Caco-2 (cell line): ENCODE data around the gene HOXB4. TPM values are rescaled to one million over a fixed set of nuclear protein-coding genes. Genes with fewer than 3 reads are reported as not detected.

Source experiments
- BruUV-seq: library from RNA; stranded (reverse); fragments of 400-500 nt; replicated peaks from 2 replicates; lab custom pipeline; 2021; lab: Mats Ljungman, UMichigan
- CTCF ChIA-PET: fragments of 300-600 bp; sonication (Branson Sonifier 250); formaldehyde crosslinking; loops from one replicate; lab custom pipeline; 2022; ENCODE audit warnings: antibody characterized with exemption; lab: Charles Lee
- POLR2A ChIA-PET: fragments of 300-600 bp; sonication (Branson Sonifier 250); formaldehyde crosslinking; loops from one replicate; lab custom pipeline; 2022; ENCODE audit warnings: antibody characterized with exemption; lab: Charles Lee
- DNase-seq, 2 experiments: peaks; one replicate each; pipeline versions ENCODE4 v3.0.0 to v3.0.0-alpha.2; 2020 to 2022
- H3K27me3 ChIP-seq: replicated peaks from 2 replicates; pipeline ENCODE4 v1.6.0; 2011; ENCODE audit warnings: low read length; ENCODE audit not compliant: control insufficient read depth, insufficient read depth
- H3K36me3 ChIP-seq: 2 replicates; pipeline ENCODE4 v1.5.1; 2011; ENCODE audit warnings: low read length; ENCODE audit not compliant: control insufficient read depth, insufficient read depth
- H3K4me1 ChIP-seq: fragments of 250-450 bp; sonication (Bioruptor Pico); 2 replicates; pipeline ENCODE4 v1.5.1; 2020; ENCODE audit warnings: mild to moderate bottlenecking
- H3K4me3 ChIP-seq: 2 replicates; pipeline ENCODE4 v1.5.1; 2011; ENCODE audit warnings: low read depth, mild to moderate bottlenecking, control low read depth, low read length
- H3K9me3 ChIP-seq: fragments of 250-450 bp; sonication (Bioruptor Pico); 2 replicates; pipeline ENCODE4 v1.5.1; 2020; ENCODE audit warnings: mild to moderate bottlenecking, moderate library complexity
- H3K27ac Mint-ChIP-seq: one replicate; pipeline ENCODE4 v1.8.0; 2022; ENCODE audit warnings: mixed read lengths; ENCODE audit not compliant: unreplicated experiment
- H3K27me3 Mint-ChIP-seq: one replicate; pipeline ENCODE4 v1.8.0; 2022; ENCODE audit warnings: mixed read lengths; ENCODE audit not compliant: insufficient read depth, unreplicated experiment
- H3K36me3 Mint-ChIP-seq: one replicate; pipeline ENCODE4 v1.8.0; 2022; ENCODE audit warnings: mild to moderate bottlenecking, mixed read lengths; ENCODE audit not compliant: insufficient read depth, unreplicated experiment
- H3K4me1 Mint-ChIP-seq: one replicate; pipeline ENCODE4 v1.8.0; 2022; ENCODE audit warnings: low read depth, mixed read lengths; ENCODE audit not compliant: unreplicated experiment
- H3K4me3 Mint-ChIP-seq: one replicate; pipeline ENCODE4 v1.8.0; 2022; ENCODE audit warnings: mild to moderate bottlenecking, moderate library complexity, mixed read lengths; ENCODE audit not compliant: unreplicated experiment
- H3K9me3 Mint-ChIP-seq: one replicate; pipeline ENCODE4 v1.8.0; 2022; ENCODE audit warnings: mixed read lengths; ENCODE audit not compliant: unreplicated experiment
- CTCF ChIP-seq, 2 experiments: fragments of 200-600 bp in 1 of 2; IDR thresholded peaks; 1 replicate in 1 of 2; 2 replicates in 1 of 2; pipeline versions ENCODE4 v1.5.1 to v1.8.0; 2011 to 2022; ENCODE audit warnings: antibody characterized with exemption in 1 of 2, control low read depth in 1 of 2, inconsistent platforms in 1 of 2, low read depth in 1 of 2, low read length in 1 of 2, mild to moderate bottlenecking in 1 of 2, moderate library complexity in 1 of 2; ENCODE audit not compliant: insufficient read depth in 1 of 2, severe bottlenecking in 1 of 2, unreplicated experiment in 1 of 2
- intact Hi-C: fragments of 100-400 bp; cut with micrococcal nuclease; formaldehyde crosslinking; loops from one replicate; pipeline ENCODE4 v1.10.0; 2022; ENCODE audit not compliant: unreplicated experiment
- total RNA-seq: library from RNA; stranded (reverse); gene quantifications from 2 replicates; pipeline ENCODE4 v1.2.3, GENCODE V29; 2022

Gene HOXB4
- total RNA-seq, 1 experiment from 2014 or later: 3.4 TPM

- H3K4me3 ChIP-seq: no peak overlapping the region
- POLR2A ChIA-PET: interaction anchor here (0.6 to 0.9 kb wide), 2 partner anchors 205 to 569 kb away, joined by 5 to 6 read pairs; no protein-coding TSS in a partner anchor
- H3K36me3 ChIP-seq: no peaks in the 10 kb centered on the region
- intact Hi-C loops: loop anchor here (1.0 to 2.0 kb wide), 7 partner anchors 125 to 593 kb away; no protein-coding TSS in a partner anchor
- no peaks in the 10 kb centered on the region for H3K9me3 ChIP-seq
- H3K27me3 ChIP-seq: peaks cover 22% of the 10 kb centered on the region
- H3K4me3 Mint-ChIP-seq: peak overlapping the region; percentile 63
- H3K36me3 Mint-ChIP-seq: peaks cover 7% of the 10 kb centered on the region
- DNase-seq: peak; percentile 44 to 56
- TF ChIP-seq CTCF (IDR thresholded peaks at IDR 0.05; ENCODE audit: insufficient read depth in 1 of 2, low read depth in 1 of 2, low read length in 1 of 2, severe bottlenecking in 1 of 2, unreplicated experiment in 1 of 2): no peak
- H3K27me3 Mint-ChIP-seq: peaks cover 66% of the 10 kb centered on the region
- H3K27ac Mint-ChIP-seq: no peak overlapping the region
- no TSS peak for BruUV-seq
- H3K4me1 Mint-ChIP-seq: peaks cover 38% of the 10 kb centered on the region
- H3K9me3 Mint-ChIP-seq: no peaks in the 10 kb centered on the region
- H3K4me1 ChIP-seq: peaks cover 4% of the 10 kb centered on the region
- CTCF ChIA-PET: interaction anchor here (0.6 to 2.3 kb wide), 16 partner anchors 8 to 1085 kb away, joined by 3 to 11 read pairs (median 4); no protein-coding TSS in a partner anchor
These were observed 39.5 kb upstream of the HOXB4 start for GRCh38 chr17:48617471-48618255.

- Histone ChIP-seq H3K4me3 (no peak overlapping the region), H3K36me3 (no peaks in the 10 kb centered on the region), H3K4me1 (peaks cover 4% of the 10 kb centered on the region), H3K27me3 (peaks cover 18% of the 10 kb centered on the region), H3K9me3 (no peaks in the 10 kb centered on the region)
- H3K4me1 Mint-ChIP-seq: peaks cover 43% of the 10 kb centered on the region
- no peak overlapping the region for H3K27ac Mint-ChIP-seq
- BruUV-seq: no TSS peak
- H3K4me3 Mint-ChIP-seq: peak overlapping the region; percentile 8
- H3K9me3 Mint-ChIP-seq: no peaks in the 10 kb centered on the region
- peaks cover 65% of the 10 kb centered on the region for H3K27me3 Mint-ChIP-seq
- intact Hi-C loops: no loop called here
- TF ChIP-seq CTCF (IDR thresholded peaks at IDR 0.05; ENCODE audit: insufficient read depth in 1 of 2, low read depth in 1 of 2, low read length in 1 of 2, severe bottlenecking in 1 of 2, unreplicated experiment in 1 of 2): no peak
- ChIA-PET POLR2A (interaction anchor here (0.6 kb wide), 2 partner anchors 9 to 568 kb away, joined by 3 to 6 read pairs; partner anchors contain the start of gene HOXB9), CTCF (interaction anchor here (0.6 to 2.3 kb wide), 12 partner anchors 7 to 437 kb away, joined by 3 to 11 read pairs (median 4); partner anchors contain the start of gene HOXB6)
- H3K36me3 Mint-ChIP-seq: peaks cover 7% of the 10 kb centered on the region
- DNase-seq: no peak
These were observed 38.7 kb upstream of the HOXB4 start for GRCh38 chr17:48616717-48617470.
